ENCODE data around the gene HDLBP.
A peak's percentile ranks its signal among the peaks of the same experiment; 100 is the strongest.

HDLBP gene

DNA sequence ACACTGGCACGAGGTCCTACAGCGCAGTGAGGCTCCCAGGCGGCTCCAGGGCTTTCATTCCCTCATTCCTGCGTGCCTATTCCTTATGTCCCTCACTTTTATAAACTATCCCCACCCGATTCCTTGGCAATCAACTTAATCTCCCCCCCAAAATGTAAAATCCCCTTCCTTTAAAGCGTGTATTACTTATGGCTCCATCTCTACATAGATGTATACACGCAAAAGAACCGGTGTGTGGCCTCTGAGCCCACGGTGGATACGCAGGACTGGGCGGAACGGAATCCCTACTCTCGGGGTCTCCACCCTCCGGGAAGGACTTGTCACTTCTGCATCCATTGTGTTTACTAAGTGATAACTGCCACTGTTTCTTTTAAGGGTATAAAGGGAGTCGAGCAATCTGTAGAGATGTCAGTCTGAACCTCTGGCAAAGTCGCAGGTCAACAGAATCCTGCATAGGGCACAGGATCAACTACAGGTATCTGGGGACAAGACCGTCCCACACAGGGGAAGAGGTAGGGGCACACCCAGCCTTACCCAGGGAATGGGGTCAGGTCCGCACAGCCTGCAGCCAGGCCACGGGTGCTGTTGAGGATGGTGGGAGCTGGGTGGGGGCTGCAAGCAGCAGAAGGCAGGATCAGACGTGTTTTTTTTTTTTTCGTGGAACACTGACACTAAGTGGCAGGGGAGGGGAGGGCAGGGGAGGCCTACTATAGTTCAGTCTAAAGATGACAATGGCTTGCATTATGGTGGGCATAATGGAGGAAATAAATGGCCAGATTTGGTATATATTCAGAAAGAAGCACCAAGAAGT is 42.1 kb downstream of the HDLBP start:
- DNase-seq: no peak

DNA sequence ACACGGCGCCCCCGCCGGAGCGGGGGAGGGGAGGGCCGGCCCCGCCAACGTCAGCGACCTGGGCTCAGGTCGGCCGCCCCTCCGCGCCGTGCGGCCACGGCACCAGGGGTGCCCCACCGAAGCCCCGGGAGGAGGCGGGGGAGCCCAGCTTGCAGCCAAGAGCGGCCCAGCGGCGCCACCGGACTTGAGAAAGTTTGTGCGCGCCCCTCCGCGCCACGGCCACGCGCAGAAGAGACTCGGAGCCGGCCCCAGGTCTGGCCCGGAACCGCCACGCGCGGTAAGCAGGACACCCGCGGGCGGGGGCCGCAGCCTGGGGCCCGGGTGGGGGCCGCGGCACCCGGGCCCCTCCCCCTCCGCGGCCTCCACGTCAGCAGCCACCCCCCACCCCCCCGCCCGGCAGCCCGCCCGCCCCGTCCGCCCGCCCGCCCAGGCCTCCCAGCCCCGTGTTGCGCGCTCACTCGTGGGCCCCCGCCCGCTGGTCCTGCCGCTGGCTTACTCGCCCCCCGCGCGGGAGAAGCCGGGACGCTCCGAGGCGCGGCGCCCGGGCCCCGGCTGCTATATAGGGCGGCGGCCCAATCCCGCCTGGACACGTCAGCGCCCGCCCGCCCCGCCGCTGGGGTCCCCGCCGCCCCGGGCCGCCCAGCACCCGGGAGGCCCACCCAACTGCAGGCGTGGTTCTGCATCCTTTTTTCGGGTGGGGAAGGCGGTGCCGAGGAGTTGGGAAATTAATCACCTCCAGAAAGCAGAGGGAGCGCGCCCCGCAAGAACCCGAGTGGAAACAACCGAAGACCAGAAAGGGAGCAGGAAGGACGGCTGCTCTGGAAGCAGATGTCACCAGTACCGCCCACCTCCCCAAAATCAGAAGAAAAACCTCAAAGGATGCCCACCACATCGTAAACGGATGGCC is 42.9 kb downstream of the HDLBP start:
- DNase-seq: peak; percentile 52

DNA sequence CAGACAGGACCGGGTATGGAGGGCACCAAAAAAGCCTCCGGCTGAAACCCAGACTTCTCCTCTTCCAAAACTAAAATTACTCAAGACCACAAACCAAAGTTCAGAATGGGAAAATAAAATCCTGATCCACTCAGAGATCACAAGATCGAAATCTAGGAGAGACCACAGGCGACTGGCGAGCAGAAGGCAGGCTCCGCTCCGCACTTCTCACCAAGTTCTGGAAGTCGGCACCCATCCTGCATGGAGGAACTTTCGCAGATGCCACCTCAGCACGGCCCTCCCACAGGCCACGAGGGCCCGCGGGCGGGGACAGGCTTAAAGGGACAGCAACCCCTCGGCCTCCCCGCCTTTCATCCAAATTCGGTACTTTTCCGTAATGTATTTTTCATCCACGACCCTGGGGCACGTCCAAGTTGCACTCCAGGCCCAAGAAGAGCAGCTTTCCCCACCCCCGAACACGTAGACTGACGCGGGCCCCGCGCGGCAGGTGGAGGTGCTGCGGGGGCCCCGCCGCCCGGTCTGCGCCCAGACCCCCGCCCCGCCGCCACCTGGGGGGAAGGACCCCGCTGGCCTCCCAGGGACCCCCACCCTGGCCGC is 43.7 kb downstream of the HDLBP start:
- DNase-seq: peak; percentile 62

DNA sequence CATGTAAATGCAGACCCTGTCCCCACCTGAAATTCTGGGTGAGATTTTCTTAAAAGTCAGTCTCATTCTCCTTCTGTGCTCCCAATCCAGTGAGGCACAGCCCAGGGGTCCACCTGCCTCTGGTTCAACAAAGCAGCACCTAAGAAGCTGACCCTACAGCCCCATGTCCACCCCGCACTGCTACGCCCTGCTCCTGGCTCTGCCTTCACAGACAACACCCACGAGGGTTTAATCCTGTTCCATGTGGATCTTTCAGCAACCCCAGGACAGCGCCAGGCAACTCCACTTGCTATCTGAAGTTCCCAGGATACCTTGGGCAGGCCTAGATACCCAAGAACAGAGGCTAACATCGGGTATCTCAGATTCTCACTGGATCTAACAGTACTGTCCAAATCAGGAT is 44.9 kb downstream of the HDLBP start:
- DNase-seq: no peak

DNA sequence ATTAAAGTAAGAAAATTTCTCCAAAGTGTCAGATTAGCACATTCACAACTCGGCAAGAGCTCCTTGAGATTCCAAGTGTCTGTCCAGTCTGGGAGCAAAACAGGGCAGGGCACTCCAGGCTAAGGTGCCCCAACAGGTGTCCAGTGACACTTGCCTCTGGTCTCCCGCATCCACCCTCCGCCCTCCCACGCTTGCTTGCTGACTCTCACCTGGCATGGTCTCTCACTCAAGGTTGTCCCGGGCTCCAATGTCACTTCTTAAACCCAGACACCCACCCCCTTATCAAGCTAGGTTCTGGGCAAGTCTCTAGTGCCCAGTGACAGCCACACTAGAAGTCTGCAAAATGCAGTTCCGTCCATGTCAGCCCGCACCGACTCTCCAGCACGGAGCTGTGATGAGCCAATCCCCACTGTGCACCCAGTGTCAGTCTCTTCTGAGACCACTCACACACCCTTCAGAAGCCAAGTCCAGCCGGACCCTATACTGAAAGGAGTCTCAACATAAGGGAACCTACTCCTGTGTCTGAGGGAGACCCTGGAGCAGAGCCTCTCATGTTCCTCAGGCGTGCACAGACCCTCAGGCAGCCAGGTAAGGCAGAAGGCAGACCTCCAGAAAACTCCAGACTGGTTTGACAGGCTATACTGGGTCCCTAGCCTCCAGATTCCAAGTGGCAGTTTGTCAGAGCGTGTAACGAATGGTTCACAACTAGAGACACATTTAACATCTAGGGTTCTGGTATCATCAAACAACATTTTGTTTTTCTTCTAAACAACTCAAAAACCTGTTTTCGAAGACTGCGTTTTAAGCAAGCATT is 45.6 kb downstream of the HDLBP start:
- no peak for DNase-seq

DNA sequence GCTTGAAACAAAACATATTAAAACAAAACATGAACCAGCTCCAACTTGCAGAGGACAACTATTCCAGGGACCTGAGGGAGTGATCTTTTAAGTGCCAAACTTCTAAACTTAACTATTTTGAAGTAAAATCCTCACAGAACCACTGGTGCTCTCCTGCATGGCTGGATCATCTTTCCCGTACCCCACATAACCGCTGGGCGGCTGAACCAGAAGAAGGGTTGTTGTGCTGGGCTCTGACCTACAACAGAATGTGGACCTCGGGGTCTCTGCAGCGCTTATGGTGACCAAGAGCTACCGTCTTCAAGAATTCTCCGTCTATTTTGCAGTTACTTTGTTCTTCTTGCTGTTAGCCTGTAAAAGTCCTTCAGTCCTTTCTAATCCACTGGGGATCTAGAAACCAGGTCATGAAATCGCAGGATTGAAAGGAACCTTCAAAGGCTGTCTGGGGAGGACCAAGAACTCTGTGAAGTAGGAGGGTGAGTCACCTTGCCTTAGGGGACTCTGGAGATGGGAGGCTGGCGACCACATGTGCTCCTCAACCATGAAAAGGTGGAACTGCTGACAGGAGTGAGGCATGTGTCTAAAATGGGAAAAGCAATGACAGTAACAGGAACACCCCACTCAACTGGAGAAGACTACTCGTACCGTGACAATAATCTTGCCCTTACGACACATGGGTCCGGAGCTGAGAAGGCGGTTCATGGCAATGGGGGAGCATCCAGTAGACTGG is 46.6 kb downstream of the HDLBP start:
- DNase-seq: no peak

DNA sequence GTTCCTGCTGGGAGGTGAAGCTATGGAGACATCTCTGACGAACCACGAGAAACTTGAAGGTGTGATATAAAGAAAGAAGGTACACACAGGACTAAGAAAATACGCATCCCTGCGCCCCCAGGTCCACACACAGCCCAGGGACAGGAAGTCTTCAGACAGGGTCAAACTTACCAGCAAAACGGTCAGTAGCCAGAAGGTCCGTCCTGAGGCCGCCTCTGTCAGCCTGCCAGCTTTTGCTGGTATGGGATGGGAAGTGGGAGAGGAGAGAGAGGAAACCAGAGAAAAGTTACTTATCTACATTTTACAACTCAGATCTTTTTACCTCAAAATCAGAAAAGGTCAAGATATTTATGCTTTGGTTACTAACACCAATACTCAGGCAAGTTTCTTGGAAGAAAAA is 47.2 kb downstream of the HDLBP start:
- no peak for DNase-seq

DNA sequence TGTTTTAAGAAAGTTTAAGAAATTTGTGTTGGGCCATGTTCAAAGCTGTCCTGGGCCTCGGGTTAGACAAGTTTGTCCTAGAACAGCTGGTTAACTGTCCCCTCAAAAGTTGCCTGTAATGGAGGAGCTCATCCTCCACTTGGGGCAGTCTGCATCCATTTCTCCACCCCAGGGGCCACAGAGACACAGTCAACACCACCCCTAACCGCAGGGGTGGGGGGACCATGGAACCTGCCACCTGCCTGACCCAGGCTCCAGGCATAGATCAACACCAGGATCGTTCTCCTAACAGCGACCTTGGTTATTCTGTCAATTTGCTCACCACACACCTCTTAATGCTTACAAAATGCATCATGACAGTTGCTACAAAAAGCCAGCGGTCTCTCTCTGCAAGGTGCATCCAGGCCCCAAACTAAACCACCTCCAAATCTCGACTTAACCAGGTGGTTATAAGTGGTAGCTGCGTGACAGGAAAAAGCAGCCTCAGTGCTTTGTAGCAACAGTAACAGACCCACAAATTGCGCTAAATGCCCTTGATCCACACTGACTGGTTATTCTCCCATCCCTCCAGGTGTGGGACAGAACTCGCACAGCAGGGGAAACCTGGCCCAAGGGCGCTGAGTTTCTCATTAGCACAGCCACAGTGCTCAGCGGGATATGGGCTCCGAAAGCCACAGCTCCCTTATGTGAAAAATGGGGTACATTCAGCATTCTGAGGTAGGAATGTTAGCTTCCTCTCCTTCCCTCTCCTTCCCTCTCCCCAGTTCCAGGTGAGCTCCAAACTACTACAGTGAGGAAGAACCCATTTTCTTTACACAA is 48.0 kb downstream of the HDLBP start:
- DNase-seq: no peak

DNA sequence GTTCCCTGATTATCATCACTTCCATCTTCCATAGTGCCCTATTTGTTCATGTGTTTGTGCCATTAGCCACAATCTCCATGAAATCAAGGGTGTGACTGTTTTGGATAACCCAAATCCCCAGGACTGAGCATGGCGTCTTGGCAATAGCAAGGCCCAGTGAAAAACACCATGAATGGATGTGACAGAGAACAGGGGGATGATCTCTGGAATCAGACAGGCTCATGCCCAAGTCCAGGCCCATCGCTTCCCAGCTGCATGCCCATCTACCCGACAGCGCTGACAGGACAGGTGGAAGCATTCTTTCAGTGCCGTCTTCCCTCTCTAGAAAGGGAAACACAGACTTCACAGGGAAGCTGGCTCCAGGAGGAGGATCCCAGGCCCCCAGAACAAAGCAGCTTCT is 50.0 kb downstream of the HDLBP start:
- DNase-seq: no peak

DNA sequence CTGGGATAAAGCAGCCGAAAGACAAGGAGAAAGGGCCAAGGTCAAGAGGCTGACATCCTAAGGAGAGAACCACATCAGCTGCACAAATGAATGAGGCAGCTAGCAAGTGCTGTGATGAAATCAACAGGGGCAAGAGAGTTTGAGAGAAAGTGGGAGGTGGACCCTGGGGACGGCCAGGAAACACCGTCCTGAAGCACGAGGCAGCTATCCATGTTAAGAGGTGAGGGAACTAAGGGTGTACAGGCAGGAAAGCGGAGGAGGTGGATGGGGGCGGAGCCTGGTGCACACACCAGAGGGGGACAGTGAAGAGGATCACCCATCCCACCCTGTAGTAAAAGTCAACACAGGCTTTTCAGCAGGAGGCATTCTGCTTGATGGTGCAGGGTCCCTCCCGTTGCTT is 52.4 kb downstream of the HDLBP start:
- DNase-seq: no peak

DNA sequence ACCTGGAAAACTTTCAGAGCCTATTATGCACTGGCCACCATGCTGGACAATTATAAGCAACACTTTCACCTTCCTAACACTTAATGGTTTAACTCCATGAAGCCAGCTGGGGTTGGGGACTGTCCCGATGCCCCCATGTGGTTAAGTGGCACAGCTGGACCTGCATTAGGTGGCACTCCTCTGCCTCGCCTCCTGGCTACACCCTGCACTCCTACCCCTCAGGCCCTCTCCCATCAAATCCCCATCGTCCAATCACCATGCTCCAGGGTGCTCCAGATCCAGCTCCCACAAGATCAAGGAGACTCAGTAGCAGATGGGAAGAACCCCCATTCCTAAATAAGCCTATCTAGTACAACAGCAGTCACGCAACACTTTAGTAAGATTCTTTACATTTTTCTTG is 53.8 kb downstream of the HDLBP start:
- DNase-seq: no peak

DNA sequence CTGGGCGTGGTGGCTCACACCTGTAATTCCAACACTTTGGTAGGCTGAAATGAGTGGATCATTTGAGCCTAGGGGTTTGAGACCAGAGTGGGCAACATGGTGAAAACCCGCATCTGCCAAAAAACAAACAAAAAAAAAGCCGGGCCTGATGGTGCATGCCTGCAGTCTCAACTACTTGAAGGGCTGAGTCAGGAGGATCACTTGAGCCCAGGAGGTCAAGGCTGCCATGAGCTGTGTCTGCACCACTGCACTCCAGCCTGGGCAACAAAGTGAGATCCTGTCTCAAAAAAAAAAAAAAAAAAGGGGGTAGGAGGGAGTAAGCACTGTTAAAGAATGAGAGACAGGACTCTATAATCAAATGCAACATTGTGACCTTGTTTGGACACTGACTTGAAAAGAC is 54.6 kb downstream of the HDLBP start:
- DNase-seq: no peak

DNA sequence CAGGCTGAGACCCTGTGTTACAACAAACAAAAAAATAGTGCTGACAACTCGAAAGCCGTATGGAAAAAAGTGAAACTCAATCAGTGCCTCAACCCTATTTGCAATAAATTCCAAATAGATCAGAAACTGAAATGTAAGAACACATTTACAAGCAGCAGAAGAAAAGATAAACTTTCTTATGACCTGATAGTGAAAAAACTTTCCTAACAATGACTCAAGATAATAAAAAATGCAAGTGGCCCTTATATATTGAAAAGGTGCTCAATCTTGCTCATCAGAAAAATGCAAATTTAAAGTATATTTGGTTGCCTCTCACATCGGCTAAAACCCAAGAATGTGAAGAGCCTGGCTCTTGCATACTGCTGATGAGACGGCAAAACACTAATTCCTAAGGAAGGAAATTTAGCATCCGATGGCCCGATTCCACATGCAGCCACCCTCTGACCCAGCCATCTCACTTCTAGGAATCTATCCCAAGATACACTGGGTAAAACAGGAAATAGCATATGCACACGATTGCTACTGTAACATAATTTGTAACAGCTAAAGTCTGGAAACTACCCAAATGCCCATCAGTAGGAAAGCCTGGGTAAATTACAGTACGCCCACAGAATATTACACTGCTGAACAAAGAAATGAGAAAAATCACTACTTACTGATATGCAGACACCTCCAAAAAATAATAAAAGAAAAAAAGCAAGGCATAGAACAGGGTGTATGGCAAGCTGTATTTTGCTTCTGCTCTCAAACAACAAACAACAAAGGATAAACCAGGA is 56.8 kb downstream of the HDLBP start:
- no peak for DNase-seq

DNA sequence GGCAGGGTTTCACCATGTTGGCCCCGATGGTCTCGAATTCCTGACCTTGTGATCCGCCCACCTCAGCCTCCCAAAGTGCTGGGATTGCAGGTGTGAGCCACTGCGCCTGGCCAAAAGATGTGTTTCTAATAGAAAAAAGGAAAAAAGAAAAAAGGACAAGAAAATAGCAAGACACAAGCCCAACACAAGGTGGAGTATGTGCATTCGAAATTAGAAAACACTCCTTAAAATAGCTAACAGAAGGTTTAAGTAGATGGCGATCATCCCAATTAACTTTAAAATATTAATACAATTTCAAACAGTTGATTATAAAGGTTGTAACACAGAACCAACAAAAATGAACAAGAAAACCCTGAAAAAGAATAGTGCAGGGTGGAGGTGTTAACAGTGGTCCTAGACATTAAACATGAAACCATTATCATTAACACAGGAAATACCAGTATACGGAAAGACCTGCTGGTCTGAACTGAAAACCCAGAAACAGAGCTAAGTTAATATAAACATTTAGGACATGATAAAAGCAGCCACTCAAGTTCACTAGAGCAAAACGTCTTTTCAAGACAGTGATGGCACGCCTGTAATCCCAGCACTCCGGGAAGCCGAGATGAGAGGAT is 57.9 kb downstream of the HDLBP start:
- DNase-seq: no peak

DNA sequence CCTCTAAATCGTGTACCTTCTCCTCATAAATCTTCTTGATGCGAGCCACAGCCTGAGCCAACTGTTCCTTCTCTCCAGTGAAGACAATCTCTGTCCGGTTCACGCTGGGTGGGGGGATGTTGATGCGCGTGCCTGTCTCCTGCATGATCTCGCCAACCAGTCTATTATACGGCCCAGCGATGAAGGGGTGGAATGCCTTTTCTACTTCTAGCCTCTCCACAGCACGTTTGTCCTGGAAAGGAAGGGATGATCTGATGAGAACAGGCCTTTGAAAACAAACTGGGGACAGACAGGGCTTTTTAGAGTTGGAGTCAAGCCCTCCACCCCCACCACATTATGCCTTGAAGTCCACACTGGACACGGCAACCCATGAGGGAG is 59.3 kb downstream of the HDLBP start:
- DNase-seq: no peak

DNA sequence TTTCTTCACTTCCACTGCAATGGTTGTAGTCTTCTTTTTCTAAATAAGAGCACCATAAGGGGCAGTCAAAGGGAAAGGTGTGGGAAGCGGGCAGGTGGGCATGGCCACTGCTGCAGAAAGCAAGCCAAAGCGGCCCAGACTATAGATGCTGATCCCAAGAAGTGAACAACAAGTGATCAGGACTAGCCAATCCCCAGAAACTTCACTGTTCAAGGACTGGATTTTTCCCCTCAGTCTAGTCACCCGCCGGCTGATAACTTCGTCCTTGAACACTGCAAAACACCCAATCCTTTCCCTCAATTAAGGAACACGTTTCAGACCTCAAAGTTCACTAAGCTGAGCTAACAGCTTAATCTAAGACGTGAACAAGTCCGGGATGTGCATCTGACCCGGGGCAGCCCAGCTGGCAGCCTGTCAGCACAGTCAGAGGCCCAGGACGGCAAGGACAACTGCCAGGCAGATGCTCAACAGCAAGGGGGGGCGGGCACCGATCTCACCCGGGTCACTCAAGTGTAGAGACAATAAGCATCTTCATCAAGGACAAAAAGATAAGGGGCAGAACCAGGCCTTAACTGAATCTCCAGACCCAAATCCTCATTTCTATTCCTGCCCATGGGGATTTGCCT is 59.8 kb downstream of the HDLBP start:
- no peak for DNase-seq

DNA sequence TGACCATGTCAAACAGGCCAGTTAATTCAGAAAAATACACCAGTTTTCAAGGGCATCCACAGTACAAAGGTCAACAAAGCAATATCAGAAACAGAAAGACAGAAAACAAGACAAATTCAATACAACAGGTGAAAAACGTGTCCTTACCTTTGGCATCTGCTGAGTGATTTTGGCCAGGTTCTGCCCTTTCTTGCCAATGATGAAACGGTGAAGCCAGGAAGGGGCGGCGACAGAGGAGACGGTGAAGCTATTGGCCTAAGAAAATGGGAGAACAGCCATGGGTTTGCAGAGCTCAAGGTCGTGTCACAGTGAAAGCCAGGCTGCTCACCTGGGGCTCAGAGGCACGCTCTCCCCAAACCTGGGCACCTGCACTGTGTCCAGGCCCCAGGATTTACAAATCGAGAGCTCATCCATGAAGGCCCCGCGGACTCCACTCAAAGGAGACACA is 60.5 kb downstream of the HDLBP start:
- no peak for DNase-seq

DNA sequence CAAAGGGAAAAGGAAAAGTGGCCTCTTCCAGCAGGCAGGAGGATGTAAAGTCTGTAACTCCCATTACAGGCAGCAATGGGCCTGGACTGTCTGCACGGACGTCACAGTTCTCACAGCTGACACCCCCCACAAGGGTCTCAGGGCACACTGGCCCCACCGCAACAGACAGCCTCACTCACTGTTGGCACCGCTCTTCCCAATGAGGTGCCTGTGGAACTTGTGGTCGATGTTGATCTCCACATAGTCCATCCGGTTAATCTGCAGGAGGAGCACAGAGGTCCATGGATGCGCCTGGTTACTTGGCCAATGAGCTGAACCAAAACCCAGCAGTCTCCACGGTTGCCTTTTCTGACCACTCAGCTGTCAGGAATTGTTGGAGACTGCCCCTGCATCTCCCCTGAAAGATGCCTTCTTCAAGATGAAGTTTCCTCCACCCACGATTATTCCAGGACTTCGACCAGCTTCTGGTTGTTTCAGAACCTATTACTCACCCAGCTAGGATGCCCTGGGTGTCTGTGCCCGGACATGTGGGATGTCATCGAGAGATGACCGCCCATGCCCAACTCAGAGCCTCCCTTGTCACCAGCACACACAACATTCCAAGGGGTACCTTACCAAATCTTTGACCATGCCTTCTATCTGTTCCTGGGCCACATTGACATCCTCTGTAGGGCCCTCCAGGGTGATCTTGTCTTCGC is 62.5 kb downstream of the HDLBP start:
- no peak for DNase-seq

DNA sequence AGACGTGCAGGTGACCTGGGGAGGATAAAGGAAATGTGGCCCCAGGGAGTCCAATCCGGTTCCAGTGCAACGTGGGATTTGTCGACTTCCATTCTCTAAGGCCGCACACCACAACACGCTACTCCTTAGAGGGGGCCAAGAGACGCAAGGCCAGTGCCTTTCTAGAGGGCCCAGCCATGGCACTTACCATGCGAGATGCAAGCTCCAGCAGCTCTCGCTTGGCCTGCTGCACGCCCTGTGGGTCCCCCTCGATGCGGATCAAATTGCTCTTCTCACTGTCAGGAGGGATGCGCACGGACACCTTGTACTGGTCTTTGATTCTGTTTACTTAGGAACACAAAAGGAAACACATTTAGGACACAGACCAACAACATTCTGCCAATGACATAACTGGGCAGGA is 65.8 kb downstream of the HDLBP start:
- no peak for DNase-seq

Measured in retina (tissue), 1 donor.